Measurements from ENCODE around the gene CREBRF. TPM values are rescaled to one million over a fixed set of nuclear protein-coding genes. Genes with fewer than 3 reads are reported as not detected.

Gene CREBRF
- total RNA-seq, 2 experiments from 2014 or later = 12.1 to 12.5 TPM

DNA sequence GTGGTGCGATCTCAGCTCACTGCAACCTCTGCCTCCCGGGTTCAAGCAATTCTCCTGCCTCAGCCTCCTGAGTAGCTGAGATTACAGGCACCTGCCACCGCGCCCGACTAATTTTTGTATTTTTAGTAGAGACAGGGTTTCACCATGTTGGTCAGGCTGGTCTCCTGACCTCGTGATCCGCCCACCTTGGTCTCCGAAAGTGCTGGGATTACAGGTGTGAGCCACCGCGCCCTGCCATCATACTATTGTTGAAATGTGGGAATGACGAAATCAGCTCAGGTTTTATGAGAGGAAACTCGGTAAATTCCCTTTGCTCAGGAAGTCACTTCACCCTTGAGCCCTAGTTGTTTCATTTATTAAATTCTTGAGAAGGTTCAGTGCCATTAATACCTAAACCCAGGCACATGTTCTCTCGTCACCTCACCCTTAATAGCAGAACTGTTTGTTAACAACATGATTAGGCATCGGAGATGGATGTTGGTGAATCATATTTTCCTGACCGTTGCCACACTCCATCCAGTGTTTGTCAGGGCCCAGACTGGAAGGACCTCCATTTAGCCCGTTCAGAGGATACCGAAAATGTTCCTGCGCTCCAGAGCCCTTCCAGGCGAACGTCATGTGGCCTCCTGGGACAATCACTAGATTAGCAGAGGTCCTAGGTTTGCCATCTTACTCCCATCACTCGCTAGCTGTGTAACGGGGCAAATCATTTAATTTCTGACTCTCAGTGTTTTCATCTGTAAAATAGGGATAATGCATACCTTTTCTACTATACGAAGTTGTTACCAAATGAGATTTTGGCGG is 20.0 kb upstream of the CREBRF start:
- Histone ChIP-seq H3K4me1 (ENCODE audit: insufficient read depth, low read length, poor library complexity, severe bottlenecking) (peaks cover 54% of the 10 kb centered on the region), H3K79me2 (ENCODE audit: insufficient read depth, low read depth, low read length) (peaks cover 40% of the 10 kb centered on the region), H3K9me3 (ENCODE audit: low read length) (peaks cover 14% of the 10 kb centered on the region), H3K9me2 (ENCODE audit: insufficient read depth, low read length) (no peaks in the 10 kb centered on the region), H3K36me3 (ENCODE audit: insufficient read depth, low read length) (peaks cover 39% of the 10 kb centered on the region), H4K20me1 (ENCODE audit: insufficient read depth, low read length) (no peaks in the 10 kb centered on the region), H3K4me3 (ENCODE audit: low read depth, low read length, poor library complexity, severe bottlenecking) (peak overlapping the region; percentile 61), H3K27ac (ENCODE audit: low read depth, low read length, poor library complexity, severe bottlenecking) (peak overlapping the region; percentile 96), H2AFZ (ENCODE audit: low read length) (no peak overlapping the region; the same call in 1 of the 2 replicates), H3K4me2 (ENCODE audit: low read length) (peak overlapping the region; percentile 83)
- intact Hi-C loops (cut with micrococcal nuclease; ENCODE audit: unreplicated experiment) = loop anchor here (1.0 to 2.0 kb wide), 3 partner anchors 17 to 52 kb away; partner anchors contain the start of gene CREBRF
- peak; percentile 45 for DNase-seq (ENCODE audit: low spot score)
- ChIA-PET CTCF (ENCODE audit: unreplicated experiment) (interaction anchor here (1.0 to 1.3 kb wide), 2 partner anchors 10 to 52 kb away, joined by 3 to 4 read pairs; no protein-coding TSS in a partner anchor), POLR2A (interaction anchor here (0.7 to 4.1 kb wide), 12 partner anchors 9 to 78 kb away, joined by 3 to 53 read pairs (median 8); partner anchors contain the start of gene ATP6V0E1)
- TSS peak; percentile 50 for BruUV-seq (replicated peaks)
- TF ChIP-seq EZH2phosphoT487 (IDR thresholded peaks at IDR 0.05; ENCODE audit: borderline replicate concordance, low read depth, low read length) = no peak
- TF ChIP-seq, protein P1, sequence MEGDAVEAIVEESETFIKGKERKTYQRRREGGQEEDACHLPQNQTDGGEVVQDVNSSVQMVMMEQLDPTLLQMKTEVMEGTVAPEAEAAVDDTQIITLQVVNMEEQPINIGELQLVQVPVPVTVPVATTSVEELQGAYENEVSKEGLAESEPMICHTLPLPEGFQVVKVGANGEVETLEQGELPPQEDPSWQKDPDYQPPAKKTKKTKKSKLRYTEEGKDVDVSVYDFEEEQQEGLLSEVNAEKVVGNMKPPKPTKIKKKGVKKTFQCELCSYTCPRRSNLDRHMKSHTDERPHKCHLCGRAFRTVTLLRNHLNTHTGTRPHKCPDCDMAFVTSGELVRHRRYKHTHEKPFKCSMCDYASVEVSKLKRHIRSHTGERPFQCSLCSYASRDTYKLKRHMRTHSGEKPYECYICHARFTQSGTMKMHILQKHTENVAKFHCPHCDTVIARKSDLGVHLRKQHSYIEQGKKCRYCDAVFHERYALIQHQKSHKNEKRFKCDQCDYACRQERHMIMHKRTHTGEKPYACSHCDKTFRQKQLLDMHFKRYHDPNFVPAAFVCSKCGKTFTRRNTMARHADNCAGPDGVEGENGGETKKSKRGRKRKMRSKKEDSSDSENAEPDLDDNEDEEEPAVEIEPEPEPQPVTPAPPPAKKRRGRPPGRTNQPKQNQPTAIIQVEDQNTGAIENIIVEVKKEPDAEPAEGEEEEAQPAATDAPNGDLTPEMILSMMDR (conservative IDR thresholded peaks at IDR 0.05; ENCODE audit: low read length) = no peak

- Histone ChIP-seq H3K27ac (ENCODE audit: low read depth, low read length, poor library complexity, severe bottlenecking) (no peak overlapping the region), H3K36me3 (ENCODE audit: insufficient read depth, low read length) (peaks cover 24% of the 10 kb centered on the region), H4K20me1 (ENCODE audit: insufficient read depth, low read length) (no peaks in the 10 kb centered on the region), H2AFZ (ENCODE audit: low read length) (no peak overlapping the region), H3K79me2 (ENCODE audit: insufficient read depth, low read depth, low read length) (peaks cover 17% of the 10 kb centered on the region; the same call in 1 of the 2 replicates), H3K9me2 (ENCODE audit: insufficient read depth, low read length) (no peaks in the 10 kb centered on the region), H3K4me1 (ENCODE audit: insufficient read depth, low read length, poor library complexity, severe bottlenecking) (peaks cover 37% of the 10 kb centered on the region), H3K9me3 (ENCODE audit: low read length) (peaks cover 14% of the 10 kb centered on the region), H3K4me3 (ENCODE audit: low read depth, low read length, poor library complexity, severe bottlenecking) (no peak overlapping the region), H3K4me2 (ENCODE audit: low read length) (no peak overlapping the region)
- intact Hi-C loops (cut with micrococcal nuclease; ENCODE audit: unreplicated experiment) = no loop called here
- DNase-seq (ENCODE audit: low spot score) = no peak
- CTCF ChIA-PET (ENCODE audit: unreplicated experiment) = no interaction called here
- TF ChIP-seq, protein P1 (conservative IDR thresholded peaks at IDR 0.05; ENCODE audit: low read length) = no peak
- TF ChIP-seq EZH2phosphoT487 (IDR thresholded peaks at IDR 0.05; ENCODE audit: borderline replicate concordance, low read depth, low read length) = no peak
- BruUV-seq (replicated peaks) = no TSS peak
- POLR2A ChIA-PET = interaction anchor here (0.6 to 1.5 kb wide), 8 partner anchors 10 to 1001 kb away, joined by 3 to 7 read pairs (median 4); partner anchors contain the start of gene ATP6V0E1
These were observed 17.0 kb upstream of the CREBRF start for GRCh38 chr5:173039188-173039587.
